ENCODE results near the gene RHD.
"Not testable (repeated sequence)": the region's sequence is repeated elsewhere in the genome, so short reads cannot be mapped to it uniquely, and the experiment has no call there.

RHD gene

GRCh38 chr1:25259813-25260212 is 12.5 kb upstream of the RHD start:
- DNase-seq: peak in 1 of 2 donors; percentile 18

- DNase-seq: not testable (repeated sequence)
These were observed 12.0 kb upstream of the RHD start for GRCh38 chr1:25260336-25260735.

GRCh38 chr1:25266554-25267287 is 5.6 kb upstream of the RHD start:
- DNase-seq: not testable (repeated sequence)

DNA sequence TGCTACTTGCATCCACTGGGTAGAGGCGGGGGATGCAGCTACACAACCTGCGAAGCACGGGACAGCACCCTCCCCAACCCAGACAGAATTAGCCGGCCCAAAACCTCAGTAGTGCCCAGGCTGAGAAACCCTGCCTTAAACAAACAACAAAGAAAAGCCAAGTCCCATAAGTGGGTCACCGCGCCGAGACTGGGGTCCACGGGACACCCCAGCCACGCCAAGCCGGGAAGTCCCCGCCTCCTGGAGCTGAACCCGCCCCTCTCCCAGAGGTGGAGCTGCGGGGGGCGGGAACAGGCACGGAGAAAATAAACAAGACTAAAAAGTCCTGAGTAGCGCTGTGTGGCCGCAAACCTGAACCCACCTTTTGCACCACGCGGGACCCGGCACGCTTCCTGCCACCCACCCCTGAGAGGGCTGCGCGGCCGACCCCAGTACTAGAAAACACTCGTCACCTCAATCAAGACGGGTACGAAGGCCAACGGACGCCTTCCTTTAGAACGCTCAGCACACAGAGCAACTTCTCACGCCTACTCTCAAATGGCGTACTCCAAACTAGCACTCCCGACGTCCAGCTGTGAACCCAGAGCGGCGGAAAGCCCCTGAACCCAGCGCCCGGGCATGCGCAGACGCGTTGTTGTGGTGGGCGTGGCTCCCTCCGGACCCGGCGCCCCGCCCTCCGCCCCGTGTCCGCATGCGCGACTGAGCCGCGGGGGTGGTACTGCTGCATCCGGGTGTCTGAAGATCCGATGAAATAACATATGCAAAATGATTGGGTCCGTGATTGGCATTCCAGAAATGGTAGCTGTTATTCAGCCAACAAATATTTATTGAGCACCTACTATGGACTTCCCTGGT is 4.8 kb upstream of the RHD start:
- DNase-seq: peak; percentile 57 to 88

GRCh38 chr1:25268143-25268760 is 4.1 kb upstream of the RHD start:
- not testable (repeated sequence) for DNase-seq

DNA sequence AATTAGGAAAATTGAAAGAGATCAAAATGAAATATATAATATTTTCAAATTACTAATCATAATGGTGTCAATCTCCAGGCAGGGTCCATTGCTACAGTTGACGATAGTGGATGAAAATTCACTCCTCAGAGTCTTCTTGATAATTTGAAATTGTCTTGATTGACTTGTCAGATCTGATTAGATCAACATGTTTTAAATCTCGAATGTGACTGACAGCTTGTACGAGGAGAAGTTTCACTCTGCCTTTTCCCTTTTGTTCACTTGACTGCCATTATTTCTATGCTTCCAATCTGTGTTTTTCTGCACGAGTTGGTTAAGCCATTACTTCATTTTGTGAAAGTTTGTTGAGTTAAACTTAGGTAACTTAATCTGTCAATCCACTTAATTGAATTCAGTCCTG is 3.3 kb downstream of the RHD start:
- DNase-seq: not testable (repeated sequence)

- DNase-seq: not testable (repeated sequence)
These were observed 5.0 kb downstream of the RHD start for GRCh38 chr1:25277295-25277694.

DNA sequence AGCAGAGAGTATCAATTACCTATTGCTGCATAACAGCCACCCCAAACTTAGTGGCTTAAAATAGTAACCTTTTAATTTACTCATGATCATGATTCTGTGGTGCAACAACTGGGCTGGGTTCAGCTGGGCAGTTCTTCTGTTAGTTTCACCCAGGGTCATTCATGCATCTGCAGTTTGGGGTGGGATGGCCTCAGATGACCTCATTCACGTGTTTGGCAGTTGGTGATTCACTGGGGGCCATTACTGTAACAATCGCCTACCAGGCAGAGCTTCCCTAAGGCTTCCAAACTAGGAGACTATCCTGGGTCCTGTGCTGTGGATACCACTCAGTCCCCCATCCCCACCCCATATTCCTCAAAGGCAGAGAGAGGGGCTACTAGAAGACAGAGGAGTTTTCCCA is 6.0 kb downstream of the RHD start:
- not testable (repeated sequence) for DNase-seq

GRCh38 chr1:25278790-25279189 is 6.5 kb downstream of the RHD start:
- not testable (repeated sequence) for DNase-seq

DNA sequence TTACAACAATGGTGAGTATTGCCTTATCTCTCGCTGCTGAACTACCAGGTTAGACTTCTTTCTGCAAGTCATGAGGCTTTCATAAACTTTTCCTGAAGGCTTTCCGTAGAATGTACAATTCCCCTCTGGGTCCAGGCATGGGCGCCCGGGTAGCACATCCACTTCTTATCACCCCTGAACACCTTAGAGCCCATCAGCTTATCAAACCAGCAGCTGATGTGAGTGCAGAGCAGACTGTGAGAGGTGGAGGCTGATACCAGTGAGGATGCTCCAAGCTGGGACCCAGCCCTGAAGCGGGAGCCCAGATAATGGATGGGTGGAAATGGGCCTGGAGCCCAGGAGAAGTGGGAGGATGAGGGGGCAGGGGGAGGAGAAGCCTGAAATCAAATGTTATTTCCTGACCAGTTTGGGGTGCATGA is 7.4 kb downstream of the RHD start:
- DNase-seq: not testable (repeated sequence)

DNA sequence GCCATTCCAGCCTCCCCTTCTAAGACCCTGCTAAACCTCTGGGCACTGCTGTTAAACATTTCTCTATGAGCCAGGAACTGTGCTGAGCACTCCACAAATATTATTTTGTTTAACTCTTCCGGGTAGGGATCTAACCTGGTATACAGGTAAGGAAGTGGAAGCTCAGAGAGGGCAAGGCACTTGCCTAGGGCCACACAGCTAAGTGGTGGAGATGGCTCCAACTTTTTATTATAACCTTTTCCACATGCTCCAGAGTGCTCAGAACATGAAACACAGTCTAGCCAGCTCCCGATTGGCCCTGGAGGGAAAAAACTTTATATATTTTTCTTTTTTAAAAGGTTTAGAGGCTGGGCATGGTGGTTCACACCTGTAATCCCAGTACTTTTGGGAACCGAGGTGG is 13.6 kb downstream of the RHD start:
- not testable (repeated sequence) for DNase-seq

- DNase-seq: not testable (repeated sequence)
These were observed 14.9 kb downstream of the RHD start for GRCh38 chr1:25287164-25287563.

GRCh38 chr1:25288573-25289101 is 16.3 kb downstream of the RHD start:
- DNase-seq: not testable (repeated sequence)

GRCh38 chr1:25290043-25290442 is 17.7 kb downstream of the RHD start:
- not testable (repeated sequence) for DNase-seq

DNA sequence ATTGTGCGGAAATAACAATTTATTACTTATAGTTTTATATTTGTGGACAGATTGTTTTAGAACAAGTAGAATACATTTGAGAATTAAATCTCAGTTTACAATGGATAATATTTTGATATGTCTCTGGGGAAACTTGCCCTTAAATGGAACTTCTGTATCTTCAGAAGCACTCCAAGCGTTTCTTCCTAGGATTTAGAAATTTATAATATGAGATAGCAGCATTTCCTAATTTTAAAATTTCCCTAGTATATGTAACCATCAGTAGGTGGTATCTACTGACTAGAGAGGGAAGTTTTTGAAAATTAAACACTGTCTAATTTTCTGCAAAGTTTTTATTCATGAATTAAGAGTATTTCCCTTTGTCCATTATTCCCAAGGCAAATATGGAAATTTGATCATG is 21.1 kb downstream of the RHD start:
- DNase-seq: peak; percentile 51 to 52

DNA sequence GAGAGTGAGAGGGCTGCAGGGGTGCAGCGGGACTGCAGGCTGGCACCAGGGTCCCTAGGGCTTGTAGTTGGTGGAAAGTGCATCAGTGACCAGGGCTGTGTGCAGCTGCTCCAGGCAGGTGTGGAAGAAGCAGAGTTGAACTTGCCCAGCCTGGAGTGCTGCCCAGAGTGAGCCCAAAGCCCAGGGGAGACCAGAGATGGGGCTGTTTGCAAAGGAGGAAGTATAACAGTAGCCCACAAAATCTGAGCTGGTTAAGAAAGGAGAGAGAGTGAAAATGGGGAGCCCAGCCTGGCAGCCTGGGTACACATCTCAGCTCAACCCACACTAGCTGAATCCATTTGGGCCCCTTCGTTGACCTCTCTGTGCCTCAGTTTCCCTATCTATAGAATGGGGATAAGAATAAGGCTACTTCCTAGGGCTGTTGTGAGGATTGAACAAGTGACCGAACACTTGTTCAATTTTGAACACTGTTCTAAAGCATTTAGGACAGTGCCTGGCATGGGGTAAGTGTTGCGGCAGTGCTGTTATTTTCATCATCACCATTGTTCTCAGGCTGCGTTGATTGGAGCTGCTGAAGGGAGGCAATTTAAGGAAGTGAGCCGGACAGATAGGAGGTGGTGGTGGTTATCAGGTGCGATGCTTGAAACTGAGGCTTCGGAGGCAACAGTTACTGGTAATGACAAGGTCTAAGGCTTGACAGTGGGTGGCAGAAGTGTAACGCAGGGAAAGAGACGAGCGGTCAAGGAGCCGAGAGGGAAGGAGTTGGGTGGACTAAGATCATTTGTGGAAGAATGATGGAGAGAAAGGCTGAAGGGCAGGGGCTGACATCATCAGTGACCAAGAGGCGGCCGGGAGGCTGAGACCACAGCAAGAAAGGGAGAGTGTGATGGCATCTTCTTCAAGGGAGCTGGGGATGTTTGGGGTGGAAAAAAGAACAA is 22.8 kb downstream of the RHD start:
- not testable (repeated sequence) for DNase-seq

- peak in 1 of 2 donors; percentile 30 for DNase-seq
These were observed 24.2 kb downstream of the RHD start for GRCh38 chr1:25296501-25296900.

GRCh38 chr1:25300729-25301128 is 28.4 kb downstream of the RHD start:
- DNase-seq: not testable (repeated sequence)

GRCh38 chr1:25302330-25302729 is 30.0 kb downstream of the RHD start:
- peak; percentile 22 for DNase-seq

GRCh38 chr1:25304936-25305335 is 32.6 kb downstream of the RHD start:
- DNase-seq: not testable (repeated sequence)

GRCh38 chr1:25308168-25308567 is 35.9 kb downstream of the RHD start:
- DNase-seq: not testable (repeated sequence)

DNA sequence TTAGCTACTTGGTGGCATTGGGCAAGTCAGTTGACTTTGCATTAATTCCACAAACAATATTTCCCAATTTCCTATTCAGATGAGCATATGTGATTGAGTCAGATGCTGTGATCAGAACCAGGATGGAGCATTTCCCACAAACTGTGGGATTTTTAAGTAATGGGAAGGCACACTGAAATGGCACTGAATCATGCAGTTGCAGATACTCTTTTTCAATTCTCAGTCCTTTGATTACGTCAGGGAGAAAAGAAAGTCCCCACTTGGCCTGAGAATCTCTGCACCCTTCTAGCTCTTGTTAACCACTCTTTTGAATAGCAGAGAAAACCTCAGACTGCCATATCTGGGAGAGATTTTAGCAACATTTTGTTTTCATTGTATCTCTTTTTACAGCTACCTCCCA is 36.8 kb downstream of the RHD start:
- DNase-seq: peak; percentile 90 to 92

Measured in inflammatory macrophage treated with lipopolysaccharide for 1 hour (primary cell).